HG03432 (cell line): ENCODE results near the gene APBB1.
"Not testable (repeated sequence)": the region's sequence is repeated elsewhere in the genome, so short reads cannot be mapped to it uniquely, and the experiment has no call there.

ENCODE experiments used
- ATAC-seq: cut with Tn5 transposase; IDR thresholded peaks from one replicate; pipeline ENCODE4 v1.9.1; 2021; ENCODE audit warnings: mild to moderate bottlenecking, moderate library complexity; ENCODE audit not compliant: unreplicated experiment

APBB1 gene

DNA sequence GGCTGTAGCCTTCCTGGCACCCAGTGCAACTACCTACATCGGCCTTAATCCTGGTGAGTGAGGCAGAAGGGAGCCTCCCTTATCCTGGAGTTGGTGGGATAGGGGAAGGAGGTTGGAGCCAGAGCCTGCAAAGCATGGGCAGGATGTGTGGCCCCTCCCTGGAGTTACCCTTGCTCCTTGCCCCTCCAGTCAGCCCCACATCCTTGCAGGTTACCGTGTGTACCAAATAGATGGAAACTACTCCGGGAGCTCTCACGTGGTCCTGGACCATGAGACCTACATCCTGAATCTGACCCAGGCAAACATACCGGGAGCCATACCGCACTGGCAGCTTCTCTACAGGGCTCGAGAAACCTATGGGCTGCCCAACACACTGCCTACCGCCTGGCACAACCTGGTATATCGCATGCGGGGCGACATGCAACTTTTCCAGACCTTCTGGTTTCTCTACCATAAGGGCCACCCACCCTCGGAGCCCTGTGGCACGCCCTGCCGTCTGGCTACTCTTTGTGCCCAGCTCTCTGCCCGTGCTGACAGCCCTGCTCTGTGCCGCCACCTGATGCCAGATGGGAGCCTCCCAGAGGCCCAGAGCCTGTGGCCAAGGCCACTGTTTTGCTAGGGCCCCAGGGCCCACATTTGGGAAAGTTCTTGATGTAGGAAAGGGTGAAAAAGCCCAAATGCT lies 24.8 kb downstream of the APBB1 start:
- ATAC-seq, result no peak

DNA sequence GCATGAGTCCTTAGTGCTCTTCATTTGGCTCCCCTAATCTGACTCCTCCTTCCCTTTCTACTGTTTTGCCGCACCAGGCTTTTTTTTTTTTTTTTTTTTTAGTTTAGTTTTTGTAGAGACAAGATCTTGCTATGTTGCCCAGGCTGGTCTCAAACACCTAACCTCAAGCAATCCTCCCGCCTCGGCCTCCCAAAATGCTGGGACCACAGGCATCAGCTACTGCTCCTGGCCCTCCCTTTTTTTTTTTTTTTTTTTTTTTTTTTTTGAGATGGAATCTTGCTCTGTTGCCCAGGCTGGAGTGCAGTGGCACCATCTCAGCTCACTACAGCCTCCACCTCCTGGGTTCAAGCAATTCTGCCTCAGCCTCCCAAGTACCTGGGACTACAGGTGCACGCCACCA lies 26.6 kb downstream of the APBB1 start:
- not testable (repeated sequence) for ATAC-seq

GRCh38 chr11:6391537-6392134 lies 27.3 kb downstream of the APBB1 start:
- no peak for ATAC-seq

GRCh38 chr11:6390718-6391469 lies 28.0 kb downstream of the APBB1 start:
- no peak for ATAC-seq

- ATAC-seq, result peak; percentile 96
Measured at GRCh38 chr11:6389905-6390717, 28.8 kb downstream of the APBB1 start, which contains the start of gene SMPD1. TSS of gene SMPD1 (plus strand) at chr11:6390474. CDS start at chr11:6390599, 125 bp downstream.

GRCh38 chr11:6388748-6389147 lies 30.1 kb downstream of the APBB1 start:
- ATAC-seq, result no peak

DNA sequence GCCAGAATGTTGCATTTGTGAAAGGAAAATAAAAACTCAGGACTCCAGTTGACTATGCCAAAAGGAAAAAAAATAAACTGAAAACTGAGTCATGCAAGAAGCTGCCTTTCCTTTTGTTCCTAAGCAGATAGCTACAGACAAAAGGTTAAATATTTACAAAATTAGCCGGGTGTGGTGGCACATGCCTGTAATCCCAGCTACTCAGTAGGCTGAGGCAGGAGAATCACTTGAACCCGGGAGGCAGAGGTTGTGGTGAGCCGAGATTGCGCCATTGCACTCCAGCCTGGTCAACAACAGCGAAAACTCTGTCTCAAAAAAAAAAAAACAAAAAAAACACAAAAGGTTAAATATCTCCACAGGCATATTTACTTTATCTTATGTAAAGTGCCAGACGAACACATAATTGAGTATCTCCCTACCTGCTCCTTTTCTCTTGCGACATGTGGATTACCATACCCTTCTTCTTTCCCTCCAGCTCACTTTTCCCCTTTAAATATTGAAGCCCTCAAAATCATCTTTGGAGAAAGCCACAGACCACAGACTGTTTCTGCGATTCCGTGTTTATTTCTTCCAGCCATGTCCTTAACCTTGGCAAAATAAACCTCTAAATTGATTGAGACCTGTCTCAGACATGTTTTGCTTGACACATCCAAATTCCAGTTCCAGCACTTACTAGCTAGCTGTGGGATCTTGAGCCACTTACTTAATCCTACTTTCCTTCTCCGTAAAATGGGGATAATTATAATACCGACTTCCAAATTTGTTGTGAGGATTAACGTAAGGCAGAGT lies 30.9 kb downstream of the APBB1 start:
- ATAC-seq, result no peak

DNA sequence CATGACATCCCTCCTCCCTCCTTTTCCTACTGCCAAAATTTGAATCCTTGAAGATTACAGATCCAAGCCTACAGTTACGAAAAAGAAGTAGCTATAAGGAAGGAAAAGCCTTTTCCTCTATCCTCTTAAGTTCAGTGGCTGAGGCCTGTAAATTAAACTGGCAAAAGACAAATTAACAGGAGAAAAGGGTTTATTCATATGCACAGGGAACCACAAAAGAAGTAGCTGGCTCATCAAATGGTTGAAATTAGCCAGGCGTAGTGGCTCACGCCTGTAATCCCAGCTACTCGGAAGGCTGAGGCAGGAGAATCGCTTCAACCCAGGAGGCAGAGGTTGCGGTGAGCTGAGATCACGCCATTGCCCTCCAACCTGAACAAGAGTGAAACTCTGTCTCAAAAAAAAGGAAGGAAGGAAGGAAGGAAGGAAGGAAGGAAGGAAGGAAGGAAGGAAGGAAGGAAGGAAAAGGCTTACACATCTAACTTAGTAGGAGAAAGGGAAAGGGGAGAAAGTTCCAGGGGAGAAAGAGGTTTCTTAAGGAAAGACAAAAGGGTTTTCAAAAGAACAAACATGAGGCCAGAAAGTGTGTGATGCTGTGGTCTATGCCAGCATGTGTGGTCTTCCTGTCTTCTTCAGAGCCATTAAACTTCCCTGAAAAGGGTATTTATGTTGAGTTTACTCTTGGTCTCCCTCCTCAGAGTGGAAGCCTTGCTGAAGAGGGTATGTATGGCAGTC lies 33.7 kb downstream of the APBB1 start:
- ATAC-seq, result no peak

DNA sequence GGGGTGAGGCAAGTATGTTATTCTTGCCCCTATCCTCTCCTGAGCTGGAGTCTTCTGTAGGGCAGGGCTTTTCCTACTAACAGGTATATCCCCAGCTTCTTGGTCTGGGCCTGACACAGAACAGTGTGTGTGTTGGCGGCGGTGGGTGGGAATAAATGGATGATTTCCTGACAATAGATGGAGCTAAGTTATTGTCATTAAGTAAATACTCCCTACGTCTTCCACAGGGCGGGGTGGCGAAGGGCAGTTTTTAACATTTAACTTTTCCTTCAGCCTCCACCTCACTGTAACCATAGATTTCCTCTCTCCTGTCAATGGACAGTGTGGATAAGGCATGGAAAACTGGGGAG lies 40.3 kb downstream of the APBB1 start:
- no peak for ATAC-seq

DNA sequence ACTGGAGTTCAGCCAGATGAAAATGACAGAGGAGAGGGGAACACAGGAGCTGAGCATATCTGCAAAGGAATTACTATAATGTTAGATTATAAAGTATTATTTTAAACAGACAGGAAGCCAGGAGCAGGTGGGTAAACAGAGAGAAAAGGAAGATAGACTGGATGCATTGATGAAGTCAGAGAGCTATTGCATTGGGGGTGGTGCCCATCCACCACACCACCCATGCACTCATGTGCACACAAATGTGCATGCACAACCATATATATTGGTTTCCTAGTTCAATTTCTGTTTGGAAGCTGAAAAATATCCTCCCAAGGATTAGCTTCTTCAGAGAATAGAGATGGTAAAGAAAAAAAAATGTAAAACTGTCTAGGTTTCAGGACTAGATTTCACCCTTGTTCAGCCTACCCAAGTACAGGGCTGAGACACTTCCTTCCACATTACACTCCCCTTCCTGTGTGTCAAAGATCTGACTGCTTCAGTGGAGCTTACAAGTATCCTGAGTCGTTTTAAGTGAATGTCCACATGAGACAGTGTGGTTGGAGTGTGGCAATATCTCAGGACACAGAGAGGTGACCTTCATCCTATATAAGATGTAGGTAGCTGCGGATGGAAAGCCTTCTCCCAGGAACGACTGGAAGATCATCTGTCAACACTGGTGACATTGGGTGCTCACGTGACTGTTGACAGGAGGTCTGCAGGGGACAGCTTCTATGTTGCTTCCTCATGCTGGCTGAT lies 40.8 kb downstream of the APBB1 start:
- ATAC-seq, result no peak

DNA sequence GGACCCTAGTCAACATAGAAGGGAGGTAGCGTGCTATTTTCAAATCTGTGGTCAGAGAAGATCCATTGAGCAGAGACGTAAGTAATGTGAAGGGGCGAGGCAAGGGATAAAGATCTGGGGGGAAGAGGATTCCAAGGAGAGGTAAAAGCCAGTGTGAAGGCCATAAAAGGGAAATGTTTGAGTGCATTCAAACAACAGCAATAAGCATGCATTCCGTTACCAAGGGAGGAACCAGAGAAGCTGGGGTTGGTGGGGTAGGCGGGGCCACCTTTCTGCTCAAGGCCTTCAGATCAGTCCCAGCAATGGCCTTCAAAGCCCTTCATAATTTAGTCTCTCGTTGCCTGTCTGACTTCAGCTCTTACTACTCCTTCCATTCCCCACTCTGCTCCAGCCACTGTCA lies 47.1 kb downstream of the APBB1 start:
- ATAC-seq, result no peak

DNA sequence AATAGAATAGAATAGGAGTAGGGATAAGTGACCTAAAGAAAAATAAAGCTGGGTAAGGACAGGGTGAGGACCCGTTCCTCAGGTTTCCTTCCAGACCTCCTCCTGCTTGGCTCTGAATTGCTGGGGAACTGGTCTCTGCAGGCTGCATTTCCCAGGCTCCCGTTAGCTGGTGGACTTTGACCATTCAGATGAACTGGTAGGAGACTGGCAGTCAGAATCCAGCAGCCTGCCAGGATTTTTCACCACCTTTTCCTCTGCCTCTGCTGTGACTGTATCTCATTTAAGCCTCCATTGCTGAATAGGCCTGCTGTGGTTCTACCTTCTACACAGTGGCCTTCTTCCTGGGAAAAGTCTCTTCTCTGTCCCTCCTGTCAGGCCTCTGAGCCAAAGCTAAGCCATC lies 53.2 kb downstream of the APBB1 start:
- no peak for ATAC-seq

GRCh38 chr11:6362873-6363678 lies 55.8 kb downstream of the APBB1 start:
- ATAC-seq, result peak; percentile 96

GRCh38 chr11:6362185-6362872 lies 56.6 kb downstream of the APBB1 start:
- ATAC-seq, result no peak

DNA sequence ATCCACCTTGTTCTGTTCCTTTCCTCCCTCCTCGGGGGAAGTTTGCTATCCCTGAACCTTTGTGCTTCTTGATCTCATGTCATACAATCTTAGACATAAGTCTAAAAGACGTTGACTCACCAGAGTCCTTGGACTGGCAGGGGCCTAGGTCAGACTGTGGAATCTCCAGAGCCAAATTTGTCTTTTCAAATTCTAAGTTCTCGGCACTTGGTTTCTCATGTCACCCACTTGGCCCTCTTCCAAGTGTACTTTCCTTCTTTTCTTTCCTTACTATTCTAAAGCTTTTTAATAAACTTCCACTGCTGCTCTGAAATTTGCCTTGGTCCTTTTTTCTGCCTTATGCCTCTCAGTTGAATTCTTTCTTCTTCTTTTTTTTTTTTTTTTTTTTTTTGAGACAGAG lies 58.7 kb downstream of the APBB1 start:
- ATAC-seq, result no peak

- ATAC-seq, result no peak
Measured at GRCh38 chr11:6357222-6357621, 61.7 kb downstream of the APBB1 start.

DNA sequence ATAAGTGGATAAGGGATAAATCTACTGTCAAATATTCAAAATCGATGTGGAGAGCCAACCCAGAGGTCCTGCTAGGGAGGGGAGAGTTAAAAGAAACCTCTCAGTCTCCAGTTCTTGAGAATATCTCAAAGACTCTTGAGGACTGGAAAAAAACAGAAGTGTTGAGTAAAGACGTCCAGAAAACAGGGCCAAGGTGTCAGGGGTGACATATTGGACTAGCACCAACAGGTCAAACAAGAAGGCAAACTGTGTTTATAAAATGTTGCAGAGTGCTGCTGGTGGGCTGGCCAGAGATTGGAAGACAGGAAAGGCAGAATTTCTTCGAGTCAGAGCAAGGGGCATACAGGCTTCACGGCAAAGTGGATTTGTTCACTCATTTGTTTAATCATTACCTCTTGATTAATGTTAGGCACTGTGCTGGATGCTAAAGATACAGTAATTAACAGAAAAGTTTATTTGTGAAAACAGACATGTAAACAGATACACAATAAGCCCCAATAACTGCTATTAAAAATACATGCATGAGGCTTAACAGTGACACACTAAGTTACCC lies 62.3 kb downstream of the APBB1 start:
- no peak for ATAC-seq
